GM18526 (cell line): ENCODE measurements around the gene CYP2R1.

Experiments used
- POLR2A ChIP-seq: IDR thresholded peaks from 3 replicates; pipeline ENCODE4 v1.6.1; 2011; ENCODE audit not compliant: insufficient read length; ENCODE audit errors: extremely low read depth

The CYP2R1 gene

DNA sequence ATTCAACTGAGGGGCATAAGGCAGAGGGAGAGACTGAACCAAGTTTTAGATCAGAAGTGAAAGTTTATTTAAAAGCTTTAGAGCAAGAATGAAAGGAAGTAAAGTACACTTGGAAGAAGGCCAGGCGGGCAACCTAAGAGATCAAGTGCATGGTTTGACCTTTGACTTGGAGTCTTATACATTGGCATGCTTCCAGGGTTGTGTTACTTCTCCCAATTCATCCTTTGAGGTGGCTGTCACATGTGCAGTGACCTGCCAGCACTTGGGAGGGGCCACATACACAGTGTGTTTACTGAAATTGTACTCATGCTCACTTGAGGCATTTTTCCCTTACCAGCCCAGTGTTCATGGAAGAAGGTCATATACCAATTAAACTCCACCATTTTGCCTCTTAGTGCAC is 30.4 kb downstream of the CYP2R1 start:
- no peak for TF ChIP-seq POLR2A

DNA sequence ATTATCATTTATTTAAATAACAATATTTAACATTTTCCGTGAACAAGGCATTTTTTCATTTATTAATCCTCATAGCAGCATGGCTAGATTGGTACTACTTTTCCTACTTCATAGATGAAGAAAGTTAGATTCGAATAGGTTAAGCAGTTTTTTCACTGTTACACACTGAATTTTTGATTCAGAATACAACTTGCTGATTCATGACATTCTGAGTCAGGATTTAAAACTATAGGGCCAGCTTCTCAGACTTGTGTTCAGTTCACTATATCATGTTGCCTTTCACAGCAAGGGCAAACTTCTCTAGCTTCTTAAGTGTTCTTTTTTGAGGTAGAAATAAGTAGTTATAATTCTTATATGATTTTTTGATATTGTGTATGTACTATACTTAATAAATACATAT is 31.5 kb downstream of the CYP2R1 start:
- TF ChIP-seq POLR2A, result no peak

DNA sequence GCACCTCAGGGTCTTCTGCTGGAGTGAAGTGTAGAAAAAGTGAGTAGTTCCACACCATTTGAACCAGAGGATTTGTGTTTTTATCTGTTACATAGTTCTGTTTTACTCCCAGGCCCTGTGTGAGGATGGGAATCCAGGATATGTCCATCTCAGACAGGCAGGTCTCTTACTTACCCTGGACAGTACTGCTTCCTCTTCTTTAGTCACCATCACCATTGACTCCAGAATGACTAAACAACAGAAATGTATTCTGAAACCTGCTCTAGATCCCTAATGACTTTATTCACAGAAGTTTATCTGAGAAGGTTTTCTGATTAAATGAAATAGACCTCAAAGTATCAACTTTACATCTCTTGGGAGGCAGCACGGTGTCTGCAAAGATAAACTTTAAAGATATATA is 33.6 kb downstream of the CYP2R1 start:
- no peak for TF ChIP-seq POLR2A

DNA sequence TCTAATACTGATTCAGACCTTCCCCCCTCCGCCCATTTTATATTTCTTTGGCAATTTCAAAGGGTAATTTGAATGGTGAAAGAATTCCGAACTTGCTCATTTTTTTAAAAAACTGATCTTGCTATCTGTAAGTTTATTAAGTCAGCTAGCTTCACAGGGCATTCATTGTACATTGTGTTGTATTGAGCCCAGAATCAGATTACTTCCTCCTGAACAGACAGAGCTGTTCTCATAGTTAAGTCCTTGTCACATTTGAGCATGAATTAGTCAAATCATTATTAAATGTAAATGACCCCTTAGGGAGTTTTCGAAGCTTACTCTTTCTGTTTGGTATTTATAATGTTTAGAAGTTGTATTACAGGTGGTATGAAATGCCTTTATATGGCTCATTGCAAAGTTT is 34.4 kb downstream of the CYP2R1 start:
- TF ChIP-seq POLR2A, result no peak

DNA sequence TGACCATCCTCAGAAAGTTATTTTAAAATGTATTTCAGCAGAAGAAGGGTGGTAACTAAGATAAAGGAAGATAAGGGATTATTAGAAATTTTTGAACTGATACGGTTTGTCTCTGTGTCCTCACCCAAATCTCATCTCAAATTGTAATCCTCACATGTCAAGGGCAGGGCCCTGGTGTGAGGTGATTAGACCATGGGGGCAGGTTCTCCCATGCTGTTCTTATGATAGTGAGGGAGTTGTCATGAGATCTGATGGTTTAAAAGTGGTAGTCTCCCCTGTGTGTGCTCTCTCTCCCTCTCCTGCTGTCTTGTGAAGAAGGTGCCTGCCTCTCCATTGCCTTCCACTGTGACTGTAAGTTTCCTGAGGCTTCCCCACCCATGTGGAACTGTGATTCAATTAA is 36.1 kb downstream of the CYP2R1 start:
- TF ChIP-seq POLR2A, result no peak

DNA sequence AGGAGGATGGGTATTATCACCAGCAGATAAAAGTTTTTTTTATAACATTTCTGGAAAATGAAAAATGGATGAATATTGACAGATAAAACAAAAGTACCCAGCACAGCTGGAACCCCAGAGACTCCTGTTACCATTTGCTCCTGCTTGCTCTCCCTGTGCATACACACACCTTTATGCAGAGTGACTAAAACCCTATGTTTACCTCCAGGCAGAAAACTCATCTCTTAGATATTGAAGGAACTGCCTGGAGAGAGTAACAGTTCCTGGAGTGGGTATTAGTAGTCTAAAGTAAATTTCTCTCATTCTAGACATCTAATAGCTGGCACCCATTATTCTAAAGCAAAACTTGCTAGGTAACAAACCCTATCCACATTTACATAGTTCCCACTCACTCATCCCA is 38.0 kb downstream of the CYP2R1 start:
- no peak for TF ChIP-seq POLR2A

DNA sequence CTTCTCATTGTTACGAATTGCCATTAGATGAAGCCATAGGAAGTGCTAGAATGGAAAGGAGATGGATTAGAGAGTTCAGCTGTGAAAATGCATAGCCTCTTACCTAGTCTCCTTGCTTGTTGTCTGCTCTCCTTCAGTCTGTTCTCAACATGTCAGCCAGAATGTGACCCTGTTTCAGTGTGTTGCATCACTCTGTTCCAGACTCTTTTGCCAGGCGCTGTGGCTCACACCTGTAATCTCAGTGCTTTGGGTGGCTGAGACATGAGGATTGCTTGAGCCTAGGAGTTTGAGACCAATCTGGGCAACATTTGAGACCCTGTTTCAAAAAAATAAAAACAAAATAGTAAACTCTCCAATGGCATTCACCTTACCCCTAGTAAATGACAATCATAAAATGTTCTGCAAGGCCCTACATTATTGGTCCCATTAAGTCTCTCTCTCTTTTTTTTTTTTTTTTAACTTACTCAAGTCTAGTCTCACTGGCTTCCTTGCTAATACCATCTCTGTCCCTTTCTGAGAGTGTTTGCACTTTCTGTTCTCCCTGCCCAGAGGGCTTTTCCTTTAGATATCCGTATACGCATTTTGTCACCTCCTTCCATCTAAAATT is 39.4 kb downstream of the CYP2R1 start:
- no peak for TF ChIP-seq POLR2A

DNA sequence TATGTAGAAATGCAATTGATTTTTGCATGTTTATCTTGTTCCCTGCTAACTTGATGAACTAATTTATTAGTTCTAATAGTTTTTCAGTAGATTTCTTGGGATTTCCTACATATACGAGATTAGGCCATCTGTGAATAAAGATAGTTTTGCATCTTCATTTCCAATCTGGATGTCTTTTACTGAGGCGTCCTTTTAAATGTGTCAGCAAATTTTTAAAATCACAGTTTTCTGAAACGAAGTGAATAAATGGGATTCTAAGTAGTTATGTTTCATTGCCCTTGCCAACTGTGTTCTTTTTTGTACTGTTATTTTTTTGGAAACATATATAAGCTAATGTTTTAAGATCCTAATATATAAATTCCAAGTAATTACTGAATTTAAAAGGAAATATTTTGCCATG is 50.0 kb downstream of the CYP2R1 start:
- TF ChIP-seq POLR2A, result no peak

DNA sequence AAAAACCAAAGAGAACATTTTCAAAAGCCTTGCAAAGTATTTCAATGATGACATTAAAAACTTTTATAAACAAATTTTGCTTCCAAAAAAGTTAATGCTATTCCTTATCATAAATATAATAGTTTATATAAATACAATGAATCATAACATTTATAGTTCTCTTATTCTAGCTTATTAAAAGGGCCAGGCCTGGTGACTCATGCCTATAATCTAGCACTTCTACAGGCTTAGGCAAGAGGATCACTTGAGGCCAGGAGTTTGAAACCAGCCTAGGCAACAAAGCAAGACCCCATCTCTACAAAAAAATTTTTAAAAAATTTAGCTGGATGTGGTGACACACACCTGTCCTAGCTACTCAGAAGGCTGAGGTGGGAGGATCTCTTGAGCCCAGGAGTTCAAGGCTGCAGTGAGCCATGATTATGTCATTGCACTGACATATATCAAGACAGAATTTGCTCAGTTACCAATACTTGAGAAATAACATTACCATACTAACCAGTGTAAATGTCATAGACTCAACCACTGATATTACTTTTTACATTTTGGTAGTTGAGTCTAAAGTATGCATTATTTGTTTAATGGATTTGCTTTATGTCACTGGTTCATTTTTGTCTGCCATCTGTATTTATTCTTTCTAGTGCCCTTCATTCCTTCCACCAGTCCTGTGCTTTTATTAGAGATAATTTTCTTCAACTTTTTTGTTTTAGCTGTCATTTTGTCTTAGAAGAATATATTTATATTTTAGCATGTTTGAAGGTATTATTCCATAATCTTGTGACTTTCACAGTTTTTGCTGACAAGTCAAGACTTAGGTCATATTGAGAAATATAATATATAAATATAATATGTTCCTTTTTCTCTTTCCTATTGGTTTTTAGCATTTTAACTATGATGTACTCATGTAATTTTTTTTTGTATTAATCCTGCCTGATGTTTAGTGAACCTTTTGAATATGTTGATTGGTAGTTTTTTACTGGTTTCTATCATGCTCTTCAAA is 56.2 kb downstream of the CYP2R1 start:
- no peak for TF ChIP-seq POLR2A
